ENCODE data around the gene EME1. TPM values are rescaled to one million over a fixed set of nuclear protein-coding genes. Genes with fewer than 3 reads are reported as not detected.
"Not testable (repeated sequence)": the region's sequence is repeated elsewhere in the genome, so short reads cannot be mapped to it uniquely, and the experiment has no call there.

Gene EME1, protein sequence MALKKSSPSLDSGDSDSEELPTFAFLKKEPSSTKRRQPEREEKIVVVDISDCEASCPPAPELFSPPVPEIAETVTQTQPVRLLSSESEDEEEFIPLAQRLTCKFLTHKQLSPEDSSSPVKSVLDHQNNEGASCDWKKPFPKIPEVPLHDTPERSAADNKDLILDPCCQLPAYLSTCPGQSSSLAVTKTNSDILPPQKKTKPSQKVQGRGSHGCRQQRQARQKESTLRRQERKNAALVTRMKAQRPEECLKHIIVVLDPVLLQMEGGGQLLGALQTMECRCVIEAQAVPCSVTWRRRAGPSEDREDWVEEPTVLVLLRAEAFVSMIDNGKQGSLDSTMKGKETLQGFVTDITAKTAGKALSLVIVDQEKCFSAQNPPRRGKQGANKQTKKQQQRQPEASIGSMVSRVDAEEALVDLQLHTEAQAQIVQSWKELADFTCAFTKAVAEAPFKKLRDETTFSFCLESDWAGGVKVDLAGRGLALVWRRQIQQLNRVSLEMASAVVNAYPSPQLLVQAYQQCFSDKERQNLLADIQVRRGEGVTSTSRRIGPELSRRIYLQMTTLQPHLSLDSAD
- total RNA-seq (2014; rRNA removed; shearing (Covaris generic); ENCODE audit: low replicate concordance), result 16.9 and 19.0 TPM in 2 replicates

DNA sequence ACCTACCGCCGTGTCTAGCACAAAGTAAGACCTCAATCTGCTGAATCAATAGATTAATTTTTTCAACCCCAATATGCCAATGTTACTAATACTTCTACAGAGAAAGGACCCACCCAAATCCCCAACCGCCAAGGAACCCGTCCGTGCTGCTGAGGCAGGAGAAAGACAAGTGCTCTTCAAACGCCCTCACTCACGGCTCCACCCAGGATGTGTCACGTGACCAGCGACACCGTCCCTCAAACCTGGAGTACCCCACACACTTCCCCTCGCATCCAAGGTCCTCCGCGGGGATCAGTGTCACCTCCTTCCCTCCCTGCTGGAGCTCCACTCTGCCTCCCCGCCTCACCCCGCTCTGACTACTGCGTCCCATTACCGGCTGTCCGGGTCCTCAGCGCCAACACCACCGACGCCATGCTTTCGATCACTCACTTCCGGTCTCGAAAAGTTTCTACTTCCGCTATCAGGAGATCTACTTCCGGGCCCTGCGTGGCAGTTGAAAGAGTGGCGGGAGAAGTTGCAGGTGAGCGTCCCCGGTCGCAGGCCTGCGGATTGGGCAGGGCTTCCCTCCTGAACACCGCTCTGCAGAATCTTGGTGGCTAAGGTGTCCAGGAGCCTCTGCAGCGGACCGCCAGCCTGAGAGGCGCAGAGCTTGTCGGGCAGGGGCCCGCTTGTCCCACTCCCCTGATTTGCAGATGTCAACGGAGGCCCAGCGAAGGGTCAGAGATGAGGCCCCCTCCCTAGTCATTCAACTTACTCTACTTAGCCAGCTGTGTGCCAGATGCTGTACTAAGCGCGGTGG lies at the start of gene EME1, which contains the start of gene MRPL27:
TSS of gene EME1 (plus strand) at position 472 of the 799 bp plus-strand sequence. CDS start 1,980 bp downstream, outside the sequence.
TSS of gene MRPL27 (minus strand) at position 427 of the 799 bp plus-strand sequence. CDS start at position 413, 14 bp downstream.
- peak; percentile 95 for DNase-seq (ENCODE audit: low read depth)
- in situ Hi-C loops (cut with HindIII; ENCODE audit: low pct_unique_long_range_greater_than_20kb, low sequenced_read_pairs), result no loop called here

DNA sequence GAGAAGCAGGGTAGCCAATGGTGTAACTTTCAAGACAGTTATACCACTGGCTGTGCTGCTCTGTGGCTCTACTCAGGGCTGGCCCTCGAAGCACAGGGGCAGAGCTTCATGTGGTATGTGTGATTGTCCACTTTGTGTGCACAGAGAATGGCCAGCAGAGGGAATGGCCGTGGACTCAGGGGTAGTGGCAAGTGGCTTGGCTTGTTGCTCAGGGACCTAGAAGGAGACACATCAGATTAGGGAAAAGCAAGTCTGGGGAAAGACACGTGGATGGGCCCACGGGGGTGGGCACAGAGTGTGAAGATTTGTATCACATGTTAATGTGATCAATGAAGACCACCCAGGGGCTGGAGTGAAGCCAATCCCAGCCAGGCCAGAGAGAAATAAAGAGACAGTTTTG lies 47.1 kb upstream of the EME1 start:
- DNase-seq (ENCODE audit: low read depth), result no peak
- in situ Hi-C loops (cut with HindIII; ENCODE audit: low pct_unique_long_range_greater_than_20kb, low sequenced_read_pairs), result no loop called here

DNA sequence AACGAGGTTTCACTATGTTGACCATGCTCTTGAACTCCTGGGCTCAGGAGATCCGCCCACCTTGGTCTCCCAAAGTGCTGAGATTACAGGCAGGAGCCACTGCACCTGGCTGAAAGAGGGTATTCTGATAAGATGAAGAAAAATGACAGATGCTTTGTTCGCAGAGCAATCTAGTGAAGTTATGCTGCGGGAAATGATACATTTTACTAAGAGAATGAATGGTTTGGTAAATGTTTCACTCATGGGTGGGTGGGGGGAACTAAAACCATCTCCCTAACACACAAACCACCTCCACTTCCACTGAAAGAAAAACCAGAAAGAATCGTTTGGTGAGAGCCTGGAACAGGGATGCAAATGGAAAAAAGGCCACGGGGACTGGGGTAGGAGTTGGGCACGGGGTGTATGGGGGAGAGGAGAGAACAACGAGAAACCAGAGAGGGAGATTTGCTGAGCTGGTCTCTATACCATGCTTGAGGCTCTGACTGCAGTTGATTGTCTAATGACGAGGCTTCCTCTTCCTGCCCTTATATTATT lies 46.1 kb upstream of the EME1 start:
- DNase-seq (ENCODE audit: low read depth), result no peak
- in situ Hi-C loops (cut with HindIII; ENCODE audit: low pct_unique_long_range_greater_than_20kb, low sequenced_read_pairs), result no loop called here

DNA sequence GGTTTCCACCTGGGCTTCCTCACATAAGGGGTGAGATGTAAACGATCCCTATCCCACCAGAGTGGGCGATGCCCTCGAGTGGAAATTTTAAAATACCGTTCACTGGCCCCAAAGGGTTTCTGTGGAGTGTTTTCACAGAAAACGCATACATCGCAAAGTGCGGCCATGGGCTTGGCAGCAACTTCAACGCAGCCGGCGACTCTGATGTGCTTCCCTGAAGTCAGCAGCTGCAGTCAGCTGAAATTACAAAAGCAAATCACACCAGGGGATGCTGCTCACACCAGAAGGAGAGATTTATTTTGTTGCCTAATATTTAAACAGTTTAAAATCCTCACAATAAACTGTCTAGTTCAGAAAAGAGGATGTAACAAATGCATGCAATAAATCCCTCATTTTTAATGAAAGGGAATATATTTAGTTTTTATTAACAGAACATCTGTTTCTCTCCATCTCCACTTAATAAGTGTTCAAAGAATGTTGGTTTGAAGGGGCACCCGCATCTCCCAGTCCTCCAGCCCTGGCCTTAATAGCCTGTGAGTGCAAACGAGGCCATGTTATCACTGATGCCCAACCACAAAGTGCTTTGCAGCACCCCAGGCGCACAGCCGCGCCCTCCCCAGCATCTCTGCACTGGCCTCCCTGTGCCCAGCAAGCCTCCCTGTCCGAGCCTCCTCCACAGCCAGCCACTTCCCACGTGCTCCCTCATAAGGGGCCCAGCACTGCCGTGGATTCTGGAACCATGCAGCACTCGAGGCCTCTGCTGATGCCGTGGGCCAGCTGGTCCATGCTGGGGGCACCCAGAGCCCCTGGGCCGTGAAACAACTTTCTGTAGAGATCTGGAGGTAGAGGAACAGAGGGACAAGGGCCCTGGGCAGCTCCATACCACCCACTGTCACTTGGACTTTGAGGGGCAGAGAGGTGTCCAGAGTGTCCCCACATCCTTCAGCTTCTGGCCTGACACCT lies 44.4 kb upstream of the EME1 start:
- in situ Hi-C loops (cut with HindIII; ENCODE audit: low pct_unique_long_range_greater_than_20kb, low sequenced_read_pairs), result no loop called here
- no peak for DNase-seq (ENCODE audit: low read depth)

DNA sequence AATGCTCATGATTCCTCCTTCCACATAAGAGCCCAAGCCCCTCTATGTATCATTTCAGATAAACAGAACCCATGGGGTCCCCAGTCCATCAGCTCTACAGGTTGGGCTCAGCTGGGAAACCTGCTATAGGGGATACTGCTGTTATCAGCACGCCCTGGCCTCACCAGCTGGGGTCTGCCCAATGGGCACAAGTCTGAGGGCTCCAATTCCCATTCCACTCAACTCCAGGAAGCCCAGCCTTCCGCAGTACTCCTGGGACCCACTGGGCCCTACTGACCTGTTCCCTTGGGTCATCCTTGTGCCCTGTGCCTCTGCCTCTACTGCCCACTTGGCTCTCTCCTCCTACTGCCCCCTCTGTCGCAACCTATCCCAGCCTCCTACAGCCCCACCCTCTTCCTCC lies 43.3 kb upstream of the EME1 start:
- in situ Hi-C loops (cut with HindIII; ENCODE audit: low pct_unique_long_range_greater_than_20kb, low sequenced_read_pairs), result no loop called here
- DNase-seq (ENCODE audit: low read depth), result no peak

- in situ Hi-C loops (cut with HindIII; ENCODE audit: low pct_unique_long_range_greater_than_20kb, low sequenced_read_pairs), result no loop called here
- no peak for DNase-seq (ENCODE audit: low read depth)
These were observed 42.8 kb upstream of the EME1 start for GRCh38 chr17:50330151-50330775.

DNA sequence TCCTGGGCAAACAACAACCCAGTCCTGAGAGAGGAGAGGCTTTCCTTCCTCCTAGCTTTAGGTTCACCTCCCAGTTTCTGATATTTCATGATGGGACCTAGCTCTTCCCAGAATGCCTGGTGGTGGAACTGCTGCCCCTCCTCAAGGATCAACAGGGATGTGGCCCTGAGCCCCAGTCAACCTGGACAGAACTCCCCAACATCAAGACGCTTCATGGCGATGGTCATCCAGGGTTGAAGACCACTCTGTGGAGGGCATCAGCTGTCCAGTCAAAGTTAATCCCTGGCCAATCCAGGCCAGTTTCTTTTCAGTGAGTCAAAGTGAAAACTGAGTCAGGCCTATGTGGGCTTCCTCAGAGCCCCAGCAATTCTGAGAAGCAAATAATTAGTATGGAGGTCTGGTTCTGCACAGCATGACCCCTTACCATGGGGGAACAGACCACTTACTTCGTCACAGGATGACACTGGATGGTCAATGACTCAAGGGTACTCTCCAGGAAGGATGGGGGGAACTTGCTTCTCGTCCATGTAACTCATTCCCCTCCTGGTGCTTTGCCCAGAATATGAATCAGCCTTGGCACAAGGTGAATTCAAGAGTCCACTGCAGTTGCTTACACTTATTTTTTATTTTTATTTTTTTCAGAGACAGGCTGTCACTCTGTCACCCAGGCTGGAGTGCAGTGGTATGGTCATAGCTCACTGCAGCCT lies 41.8 kb upstream of the EME1 start:
- in situ Hi-C loops (cut with HindIII; ENCODE audit: low pct_unique_long_range_greater_than_20kb, low sequenced_read_pairs), result no loop called here
- no peak for DNase-seq (ENCODE audit: low read depth)

DNA sequence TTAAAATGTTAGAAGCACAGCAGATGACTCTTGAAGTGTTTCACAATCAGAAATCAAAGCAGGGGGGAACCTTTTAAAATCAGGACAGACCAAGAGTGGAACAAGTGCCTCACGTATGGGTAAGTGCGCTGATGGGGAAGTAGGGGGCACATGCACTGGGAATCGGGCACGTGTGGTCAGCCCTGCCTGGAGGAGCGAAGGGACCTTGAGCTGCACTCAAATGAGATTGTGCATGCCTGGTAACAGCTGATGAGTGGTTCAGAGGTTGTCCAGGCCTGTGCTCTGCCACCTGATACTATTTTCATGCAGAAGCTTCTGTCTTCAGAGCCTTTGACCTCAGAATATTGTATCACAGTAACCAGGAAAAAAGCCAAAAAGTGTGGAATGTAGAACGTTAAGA lies 40.8 kb upstream of the EME1 start:
- DNase-seq (ENCODE audit: low read depth), result no peak
- in situ Hi-C loops (cut with HindIII; ENCODE audit: low pct_unique_long_range_greater_than_20kb, low sequenced_read_pairs), result no loop called here

- in situ Hi-C loops (cut with HindIII; ENCODE audit: low pct_unique_long_range_greater_than_20kb, low sequenced_read_pairs); DNase-seq (ENCODE audit: low read depth): not testable (repeated sequence)
These were observed 39.6 kb upstream of the EME1 start for GRCh38 chr17:50333291-50334057.

DNA sequence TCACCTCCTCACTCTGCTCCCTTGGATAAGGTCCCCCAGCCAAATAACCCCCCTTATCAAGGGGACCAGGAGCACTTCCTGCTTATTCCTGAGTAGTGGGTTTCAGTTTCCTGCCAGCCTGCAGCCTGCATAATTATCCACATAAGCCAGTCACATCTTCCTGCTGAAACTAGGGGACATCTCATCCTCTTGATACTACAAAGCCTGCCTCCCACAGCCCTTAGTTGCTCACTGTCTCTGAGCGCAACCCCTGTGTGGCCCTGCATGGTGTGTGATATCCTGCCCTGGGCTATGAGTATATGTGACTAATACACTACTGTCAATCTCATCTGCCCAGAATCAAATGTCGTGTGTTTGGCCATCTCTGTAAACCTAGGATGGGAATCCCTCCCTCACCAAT lies 35.1 kb upstream of the EME1 start:
- DNase-seq (ENCODE audit: low read depth), result no peak
- in situ Hi-C loops (cut with HindIII; ENCODE audit: low pct_unique_long_range_greater_than_20kb, low sequenced_read_pairs), result no loop called here

DNA sequence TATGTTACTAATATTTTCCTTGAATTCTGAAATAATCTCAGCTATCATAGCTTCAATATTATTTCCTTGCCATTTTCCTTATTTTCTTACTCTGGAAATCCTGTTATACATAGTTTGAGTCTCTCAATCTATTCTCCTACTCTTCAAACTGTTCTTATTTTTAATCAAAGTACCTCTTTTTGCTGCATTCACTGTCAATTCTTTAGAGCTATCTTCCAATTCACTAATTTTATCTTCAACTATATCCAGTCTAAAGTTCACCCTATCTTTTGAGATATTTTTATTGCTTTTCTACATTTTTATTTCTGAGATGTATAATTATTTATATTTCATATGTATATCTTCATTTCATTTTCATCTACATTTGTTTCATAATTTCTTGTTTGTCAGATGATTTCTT lies 34.4 kb upstream of the EME1 start:
- DNase-seq (ENCODE audit: low read depth), result no peak
- in situ Hi-C loops (cut with HindIII; ENCODE audit: low pct_unique_long_range_greater_than_20kb, low sequenced_read_pairs), result no loop called here

DNA sequence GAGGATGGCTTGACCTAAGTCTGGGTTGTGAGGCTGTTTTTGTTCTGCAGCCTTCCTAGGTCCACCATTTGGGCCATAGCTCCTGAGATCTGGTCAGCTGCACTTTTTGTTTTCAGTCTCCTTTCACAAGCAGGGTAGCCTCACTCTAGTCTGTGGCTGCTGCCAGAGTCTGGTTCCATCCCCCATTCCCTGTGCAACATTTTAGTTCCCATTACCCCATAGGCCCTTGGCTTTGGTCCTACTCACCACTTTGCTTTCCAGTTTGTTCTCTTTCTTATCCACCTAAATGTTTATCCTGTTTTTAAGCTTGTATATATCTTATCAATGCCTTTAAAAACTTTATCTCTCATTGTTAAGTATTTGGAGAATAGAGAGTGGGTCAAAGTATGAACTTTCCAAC lies 33.6 kb upstream of the EME1 start:
- in situ Hi-C loops (cut with HindIII; ENCODE audit: low pct_unique_long_range_greater_than_20kb, low sequenced_read_pairs), result no loop called here
- DNase-seq (ENCODE audit: low read depth), result no peak

DNA sequence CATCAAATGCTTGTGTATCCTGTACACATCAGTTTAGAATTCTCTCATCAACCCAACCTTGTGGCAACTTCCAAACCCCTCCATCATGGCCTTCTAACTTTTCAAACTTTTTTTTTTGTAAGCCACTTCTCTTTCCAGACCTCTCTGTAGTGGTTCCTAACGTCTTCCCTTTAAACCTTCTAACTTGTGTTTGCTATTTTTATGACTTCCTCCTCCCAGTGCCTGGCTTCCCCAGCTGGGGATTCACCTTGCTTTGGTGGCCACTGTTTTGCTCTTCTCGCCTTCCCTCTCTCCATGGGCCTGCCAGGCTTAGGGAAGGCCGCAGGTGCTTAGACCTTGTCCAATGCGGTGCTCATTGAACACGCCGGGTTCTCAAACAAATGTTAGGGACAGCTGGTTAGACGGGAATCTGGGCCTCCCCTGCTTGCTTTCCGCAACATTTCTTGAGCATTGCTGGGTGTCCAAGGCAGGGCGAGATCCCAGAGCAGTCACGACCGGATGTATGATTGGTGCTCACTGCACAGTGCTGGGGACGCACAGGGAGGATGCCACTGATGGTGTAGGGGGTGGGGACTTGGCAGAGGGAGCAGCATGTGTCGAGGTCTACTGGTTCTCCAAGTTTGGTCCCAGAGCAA lies 28.2 kb upstream of the EME1 start:
- no peak for DNase-seq (ENCODE audit: low read depth)
- in situ Hi-C loops (cut with HindIII; ENCODE audit: low pct_unique_long_range_greater_than_20kb, low sequenced_read_pairs), result no loop called here

GRCh38 chr17:50345432-50346312 lies 27.4 kb upstream of the EME1 start, which contains the start of gene XYLT2:
XYLT2 (plus strand) TSS chr17:50346126; CDS start chr17:50346141, 15 bp downstream.
- in situ Hi-C loops (cut with HindIII; ENCODE audit: low pct_unique_long_range_greater_than_20kb, low sequenced_read_pairs), result no loop called here
- DNase-seq (ENCODE audit: low read depth), result peak; percentile 75
